Thyroid gland (tissue), 4 donors: ENCODE measurements around the gene WASF2.

Experiments
- CTCF ChIP-seq, 6 experiments: fragments of 200-600 bp in 3 of 6; fragments of 450-650 bp in 3 of 6; sonication (generic) in 3 of 6; IDR thresholded peaks; one replicate each; pipeline ENCODE4 v1.5.1; 2016 to 2019; ENCODE audit warnings: antibody characterized with exemption in 6 of 6, mild to moderate bottlenecking in 2 of 6, inconsistent platforms in 1 of 6, moderate library complexity in 1 of 6
- POLR2A ChIP-seq, 2 donors: fragments of 450-650 bp; IDR thresholded peaks; one replicate each; pipeline ENCODE4 v1.6.1; 2017; ENCODE audit warnings: antibody characterized with exemption in 2 of 2, mild to moderate bottlenecking in 2 of 2, moderate library complexity in 1 of 2

GRCh38 chr1:27405074-27405473 lies 84.9 kb downstream of the WASF2 start:
- no peak for TF ChIP-seq CTCF (IDR thresholded peaks at IDR 0.05)
- TF ChIP-seq POLR2A (IDR thresholded peaks at IDR 0.05), result no peak
